Astrocyte of the hippocampus (primary cell): ENCODE results near the gene IRAG1.

ENCODE experiments used
- DNase-seq: peaks from one replicate; pipeline ENCODE4 v3.0.0; 2011; ENCODE audit warnings: low read depth, low spot score

Gene IRAG1, protein sequence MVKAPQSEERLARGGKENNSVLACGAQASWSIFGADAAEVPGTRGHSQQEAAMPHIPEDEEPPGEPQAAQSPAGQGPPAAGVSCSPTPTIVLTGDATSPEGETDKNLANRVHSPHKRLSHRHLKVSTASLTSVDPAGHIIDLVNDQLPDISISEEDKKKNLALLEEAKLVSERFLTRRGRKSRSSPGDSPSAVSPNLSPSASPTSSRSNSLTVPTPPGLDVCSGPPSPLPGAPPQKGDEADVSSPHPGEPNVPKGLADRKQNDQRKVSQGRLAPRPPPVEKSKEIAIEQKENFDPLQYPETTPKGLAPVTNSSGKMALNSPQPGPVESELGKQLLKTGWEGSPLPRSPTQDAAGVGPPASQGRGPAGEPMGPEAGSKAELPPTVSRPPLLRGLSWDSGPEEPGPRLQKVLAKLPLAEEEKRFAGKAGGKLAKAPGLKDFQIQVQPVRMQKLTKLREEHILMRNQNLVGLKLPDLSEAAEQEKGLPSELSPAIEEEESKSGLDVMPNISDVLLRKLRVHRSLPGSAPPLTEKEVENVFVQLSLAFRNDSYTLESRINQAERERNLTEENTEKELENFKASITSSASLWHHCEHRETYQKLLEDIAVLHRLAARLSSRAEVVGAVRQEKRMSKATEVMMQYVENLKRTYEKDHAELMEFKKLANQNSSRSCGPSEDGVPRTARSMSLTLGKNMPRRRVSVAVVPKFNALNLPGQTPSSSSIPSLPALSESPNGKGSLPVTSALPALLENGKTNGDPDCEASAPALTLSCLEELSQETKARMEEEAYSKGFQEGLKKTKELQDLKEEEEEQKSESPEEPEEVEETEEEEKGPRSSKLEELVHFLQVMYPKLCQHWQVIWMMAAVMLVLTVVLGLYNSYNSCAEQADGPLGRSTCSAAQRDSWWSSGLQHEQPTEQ

GRCh38 chr11:10693509-10694081, at the start of gene IRAG1:
Gene IRAG1 (minus strand): TSS chr11:10693755. CDS start chr11:10693602, 153 bp downstream.
- DNase-seq, result peak; percentile 44

- peak; percentile 32 for DNase-seq
These were observed 49.1 kb upstream of the IRAG1 start for GRCh38 chr11:10742460-10743208.

DNA sequence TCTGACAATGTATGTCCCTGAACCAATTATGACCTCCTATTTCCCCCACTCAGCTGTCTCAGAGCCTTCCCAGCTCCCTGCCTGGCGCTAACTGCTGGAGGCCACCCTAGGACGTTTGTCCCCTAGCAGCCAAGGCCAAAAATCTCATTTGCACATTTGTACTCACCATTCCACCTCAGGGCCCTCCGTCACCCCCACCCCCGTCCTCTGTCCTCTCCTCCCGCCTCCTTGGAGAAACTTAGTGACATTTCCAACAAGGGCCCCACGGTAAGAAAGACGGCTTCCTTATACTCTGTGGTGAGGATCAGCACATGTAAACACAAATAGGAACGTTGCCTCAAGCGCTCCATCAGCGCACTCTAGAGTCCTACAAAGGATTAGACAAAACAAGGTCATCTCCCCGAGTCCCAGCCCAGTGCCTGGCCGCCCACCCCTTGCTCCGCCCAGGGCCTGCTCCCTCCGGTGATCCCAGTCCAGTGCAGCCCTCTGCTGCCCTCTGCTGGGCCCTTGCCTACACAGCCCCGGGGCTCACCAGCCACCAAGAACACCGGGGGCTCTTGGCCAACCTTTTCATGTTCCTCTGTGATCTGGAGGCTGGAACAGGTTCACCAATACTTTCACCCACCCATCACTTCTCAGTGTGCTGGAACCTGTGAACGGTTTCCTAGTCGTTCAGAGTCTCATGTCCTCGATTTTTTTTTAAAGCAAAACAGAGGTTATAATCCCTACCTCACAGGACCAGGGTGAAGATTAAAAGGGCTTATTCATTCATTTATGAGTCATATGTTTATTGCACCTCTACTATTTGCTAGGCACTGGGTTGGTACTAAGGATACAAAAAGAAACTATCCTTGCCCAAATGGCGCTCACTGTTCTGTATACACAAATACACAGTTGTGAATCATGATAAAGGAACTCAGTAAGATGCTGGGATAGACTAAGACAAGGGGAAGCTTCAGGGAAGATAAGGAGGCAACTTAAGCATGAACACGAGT, 42.2 kb upstream of the IRAG1 start:
- DNase-seq, result peak; percentile 97

- DNase-seq, result no peak
These were observed 37.6 kb upstream of the IRAG1 start for GRCh38 chr11:10731064-10731680.

- DNase-seq, result no peak
These were observed 36.6 kb upstream of the IRAG1 start for GRCh38 chr11:10730151-10730550.

DNA sequence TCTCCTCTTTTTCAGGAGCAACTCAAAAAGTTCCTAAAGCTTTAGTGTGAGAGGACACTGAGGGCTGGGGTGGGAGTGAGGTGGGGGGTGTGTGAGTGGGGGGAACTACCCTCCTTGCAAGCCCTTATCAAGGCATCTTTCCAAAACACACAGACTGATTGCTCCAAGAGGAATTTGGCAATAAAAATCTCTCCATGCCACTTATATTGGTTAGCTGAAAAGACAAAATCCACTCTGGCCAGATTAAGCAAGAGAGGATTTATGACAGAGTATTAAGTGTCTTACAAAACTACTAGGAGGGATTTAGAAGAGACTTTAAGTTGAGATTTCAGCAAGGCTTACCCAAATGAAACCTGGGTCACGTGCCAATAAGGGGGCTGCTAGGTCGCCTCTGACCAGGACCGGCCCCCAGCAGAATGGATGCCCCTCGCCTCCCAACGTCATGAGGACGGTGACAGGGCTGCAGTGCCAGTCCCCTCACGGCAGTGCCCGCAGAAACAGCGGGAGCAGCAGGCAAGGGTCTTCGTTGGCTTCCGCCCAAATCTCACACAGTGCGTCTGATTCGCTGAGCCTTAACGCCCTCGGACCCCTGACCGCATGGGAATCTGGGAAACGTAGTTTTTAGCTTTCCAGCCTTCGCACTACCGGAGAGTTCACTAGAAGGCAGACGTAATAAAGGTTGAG, 35.4 kb upstream of the IRAG1 start:
- DNase-seq, result peak; percentile 17

GRCh38 chr11:10728154-10728553, 34.6 kb upstream of the IRAG1 start:
- DNase-seq, result no peak

GRCh38 chr11:10727146-10727851, 33.7 kb upstream of the IRAG1 start:
- no peak for DNase-seq

DNA sequence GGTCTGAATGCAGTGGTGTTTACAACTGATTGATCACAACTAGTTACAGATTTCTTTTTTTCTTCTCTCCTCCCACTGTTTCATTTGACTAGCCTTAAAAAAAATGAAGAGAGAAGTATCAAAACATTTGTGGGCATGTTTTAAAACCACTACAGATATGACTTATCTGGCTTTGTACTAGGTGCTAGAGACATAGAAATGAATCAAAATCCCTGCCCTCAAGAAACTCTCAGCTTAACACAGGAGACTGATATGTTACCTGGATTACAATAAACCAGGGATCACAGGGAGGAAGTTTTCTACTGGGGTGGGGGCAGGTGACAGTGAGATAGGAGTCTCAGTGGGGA, 32.3 kb upstream of the IRAG1 start:
- no peak for DNase-seq

DNA sequence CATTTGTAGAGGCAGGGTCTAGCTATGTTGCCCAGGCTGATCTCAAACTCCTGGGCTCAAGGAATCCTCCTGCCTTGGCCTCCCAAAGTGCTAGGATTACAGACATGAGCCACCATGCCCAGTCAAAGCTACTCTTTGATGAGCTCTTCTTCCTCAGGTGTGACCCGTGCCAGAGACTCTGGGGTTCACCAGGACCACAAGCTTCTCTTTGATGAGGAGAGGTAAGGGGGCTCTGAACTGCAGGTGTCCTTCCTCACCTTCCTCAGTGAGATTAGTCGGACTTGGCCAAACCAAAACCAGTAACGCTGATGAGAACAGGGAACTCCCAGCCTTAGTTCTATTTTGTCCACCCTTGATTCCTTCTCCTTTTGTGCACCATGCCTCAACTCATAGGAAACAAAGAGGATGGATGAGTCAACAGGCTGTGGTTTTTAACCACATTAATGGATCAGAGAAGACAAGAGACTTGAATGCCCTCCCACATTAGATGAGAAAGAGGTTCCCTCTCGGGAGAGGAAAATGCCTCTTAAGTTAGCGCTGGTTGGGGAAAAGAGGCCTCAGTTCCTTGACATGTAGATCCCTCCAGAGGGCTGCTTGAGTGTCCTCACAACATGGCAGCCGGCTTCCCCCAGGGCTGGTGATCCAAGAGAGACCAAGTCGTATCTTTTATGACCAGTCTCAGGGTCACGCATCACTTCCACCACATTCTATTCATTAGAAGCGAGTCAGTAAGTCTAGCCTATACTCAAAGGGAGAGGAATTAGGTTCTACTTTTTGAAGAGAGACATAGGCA, 31.8 kb upstream of the IRAG1 start:
- DNase-seq, result peak; percentile 81

DNA sequence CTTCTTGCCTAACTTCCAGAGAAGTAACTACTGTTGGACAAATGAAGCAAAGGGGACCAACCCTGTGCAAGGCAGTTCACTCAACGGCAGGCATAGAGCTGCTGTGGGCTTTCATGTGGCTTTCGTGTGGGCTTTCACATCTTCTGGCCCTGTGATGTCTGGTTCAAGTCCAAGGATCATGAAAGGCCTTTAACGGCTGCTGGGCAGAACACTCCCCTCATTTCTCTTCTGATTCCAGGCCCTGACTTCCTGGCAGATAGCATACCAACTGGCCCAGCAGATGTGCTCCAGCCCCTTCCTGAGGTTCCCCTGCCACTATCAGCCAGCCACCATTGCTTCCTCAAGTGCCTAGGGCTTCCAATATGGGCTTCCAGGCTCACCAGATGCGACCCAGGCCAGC, 28.8 kb upstream of the IRAG1 start:
- DNase-seq, result no peak

DNA sequence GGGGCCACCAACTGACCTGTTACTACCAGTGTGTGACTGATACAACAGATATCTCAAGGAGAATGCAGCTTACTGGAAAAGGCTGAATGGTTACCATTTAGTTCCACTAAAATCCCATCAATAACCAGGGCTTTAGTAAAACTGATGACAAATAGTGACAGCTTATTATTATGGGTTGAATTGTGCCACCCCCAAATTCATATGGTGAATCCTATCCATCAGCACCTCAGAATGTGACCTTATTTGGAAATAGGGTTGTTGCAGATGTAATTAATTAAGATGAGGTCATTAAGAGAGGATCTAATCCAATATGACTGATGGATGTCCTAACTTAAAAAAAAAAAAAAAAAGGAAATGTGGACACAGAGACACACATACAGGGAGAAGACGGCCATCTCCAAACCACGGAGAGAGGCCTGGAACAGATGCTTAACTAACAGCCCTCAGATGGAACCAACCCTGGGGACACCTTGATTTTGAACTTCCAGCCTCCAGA, 27.4 kb upstream of the IRAG1 start:
- no peak for DNase-seq

DNA sequence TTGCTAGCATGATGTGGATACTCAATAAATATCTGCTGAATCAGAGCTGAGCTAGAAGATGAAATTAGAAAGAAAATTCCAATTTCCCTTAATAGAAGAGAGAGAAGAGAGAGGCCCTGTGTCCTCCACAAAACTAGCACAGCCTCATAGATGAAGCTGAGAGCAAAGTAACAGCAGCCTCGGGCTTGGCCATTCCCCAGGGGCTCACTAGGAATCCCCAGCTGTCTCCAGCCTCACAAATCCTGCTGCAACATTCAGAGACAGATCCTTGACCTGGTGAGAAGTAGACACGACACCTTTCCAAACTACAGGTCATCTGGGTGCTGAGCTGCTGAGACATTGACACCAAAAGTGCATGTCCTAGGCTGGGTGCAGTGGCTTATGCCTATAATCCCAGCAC, 26.1 kb upstream of the IRAG1 start:
- no peak for DNase-seq

DNA sequence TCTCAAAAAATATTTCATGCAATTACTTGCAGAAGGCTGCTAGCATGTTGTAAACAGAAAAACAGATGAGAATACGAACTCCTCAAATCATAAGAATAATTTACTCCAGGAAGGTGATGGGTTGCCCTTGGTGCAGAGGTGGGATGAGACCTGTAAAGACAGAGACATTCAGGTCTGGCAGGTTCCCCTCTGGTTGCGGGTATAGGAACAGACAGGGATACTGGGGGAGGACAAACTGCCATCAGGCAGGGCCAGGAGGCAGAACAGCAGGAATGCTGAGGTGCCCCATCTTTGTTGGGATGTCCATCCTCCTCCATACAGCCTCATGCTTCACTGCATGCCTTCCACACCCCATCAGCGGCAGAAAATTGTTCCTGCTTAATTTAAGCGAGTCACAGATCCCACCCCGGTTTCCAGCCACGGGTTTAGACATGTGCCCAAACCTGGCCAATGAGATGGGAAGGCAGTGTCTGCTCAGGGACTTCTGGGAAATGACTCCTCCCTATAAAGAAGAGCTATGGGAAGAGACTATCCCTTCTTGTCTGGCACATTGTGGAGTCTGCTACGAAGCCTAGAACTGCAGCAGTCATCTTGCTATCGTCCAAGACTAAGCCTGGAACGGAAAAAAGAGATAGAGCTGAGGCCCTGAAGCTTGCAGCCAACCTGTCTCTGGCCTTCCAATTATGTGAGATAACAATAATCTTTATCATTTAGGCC, 23.1 kb upstream of the IRAG1 start:
- DNase-seq, result no peak

DNA sequence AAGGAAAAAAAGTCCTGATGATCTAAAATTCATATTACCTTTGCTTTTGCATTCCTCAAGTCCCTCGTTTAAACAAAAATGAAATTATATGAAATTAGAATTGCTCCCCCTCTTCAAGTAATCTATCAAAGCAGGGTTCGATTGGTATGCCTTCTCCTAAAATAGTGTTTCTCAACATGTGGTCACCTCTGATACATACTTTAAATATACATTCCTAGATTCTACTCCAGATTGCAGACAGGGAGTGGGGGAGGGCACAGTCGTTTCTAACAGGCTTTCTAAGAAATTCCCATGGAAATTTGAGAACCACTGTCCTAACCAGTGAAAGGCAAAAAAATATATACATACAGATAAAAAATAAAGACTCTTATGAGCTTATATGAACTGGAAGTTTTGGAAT, 22.6 kb upstream of the IRAG1 start:
- no peak for DNase-seq

DNA sequence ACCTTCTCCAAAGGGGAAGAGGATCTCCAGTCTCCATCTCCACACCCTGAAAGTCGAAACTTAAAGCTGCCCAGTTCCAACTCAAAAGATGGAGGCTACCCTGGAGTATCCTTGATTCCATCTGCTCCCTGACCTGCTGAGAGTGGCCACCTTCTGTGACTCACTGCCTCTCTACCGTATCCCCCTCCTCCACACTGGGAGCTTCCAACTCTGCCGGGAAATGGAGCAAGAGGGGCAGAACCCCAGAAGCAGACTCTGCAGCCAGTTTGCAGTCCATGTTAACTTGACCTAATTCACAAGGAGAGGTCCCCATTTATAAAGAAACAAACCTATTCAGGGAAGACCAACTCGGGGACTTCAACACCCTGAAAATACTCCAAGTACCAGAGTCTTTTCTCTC, 22.0 kb upstream of the IRAG1 start:
- DNase-seq, result no peak
